ENCODE results near the gene CPA2. TPM values are rescaled to one million over a fixed set of nuclear protein-coding genes. Genes with fewer than 3 reads are reported as not detected.
"Not testable (repeated sequence)": the region's sequence is repeated elsewhere in the genome, so short reads cannot be mapped to it uniquely, and the experiment has no call there.

CPA2 gene
- total and polyA plus RNA-seq, 4 experiments from 2014 or later = not detected

- H3K36me3 Mint-ChIP-seq; H3K27ac ChIP-seq (ENCODE audit: low read depth, low read length); DNase-seq; H3K27ac Mint-ChIP-seq; H3K4me1 Mint-ChIP-seq; H3K36me3 ChIP-seq (ENCODE audit: insufficient read depth, low read length); H3K4me1 ChIP-seq (ENCODE audit: insufficient read depth, low read length); H3K4me3 ChIP-seq (ENCODE audit: low read length in 2 of 2); CTCF ChIA-PET (ENCODE audit: partially characterized antibody); H3K4me3 Mint-ChIP-seq; H3K9me3 ChIP-seq (ENCODE audit: control insufficient read depth in 1 of 2, low read length in 2 of 2); H3K9me3 Mint-ChIP-seq; intact Hi-C loops (cut with micrococcal nuclease); H3K27me3 ChIP-seq (ENCODE audit: insufficient read depth, low read length); POLR2A ChIA-PET (ENCODE audit: partially characterized antibody): not testable (repeated sequence)
- peaks cover 13 to 22% of the 10 kb centered on the region in 2 donors for H3K27me3 Mint-ChIP-seq
Observed at GRCh38 chr7:130236361-130236760, 30.3 kb upstream of the CPA2 start.

GRCh38 chr7:130240240-130240639 is 26.4 kb upstream of the CPA2 start:
- no peaks in the 10 kb centered on the region for H3K36me3 Mint-ChIP-seq
- no peak overlapping the region for H3K27ac Mint-ChIP-seq
- ChIA-PET CTCF (ENCODE audit: partially characterized antibody) (interaction anchor here (5.4 kb wide), 1 partner anchor 517 kb away, joined by 35 read pairs; no protein-coding TSS in a partner anchor), POLR2A (ENCODE audit: partially characterized antibody) (no interaction called here)
- Histone ChIP-seq H3K4me1 (ENCODE audit: insufficient read depth, low read length) (peaks cover 3% of the 10 kb centered on the region), H3K9me3 (ENCODE audit: control insufficient read depth in 1 of 2, low read length in 2 of 2) (no peaks in the 10 kb centered on the region), H3K27ac (ENCODE audit: low read depth, low read length) (no peak overlapping the region), H3K27me3 (ENCODE audit: insufficient read depth, low read length) (peaks cover 5% of the 10 kb centered on the region), H3K36me3 (ENCODE audit: insufficient read depth, low read length) (no peaks in the 10 kb centered on the region), H3K4me3 (ENCODE audit: low read length in 2 of 2) (no peak overlapping the region)
- intact Hi-C loops (cut with micrococcal nuclease) = loop anchor here (10.0 kb wide), 2 partner anchors 255 to 325 kb away; partner anchors contain the start of gene MEST
- H3K4me3 Mint-ChIP-seq = no peak overlapping the region
- DNase-seq = no peak
- H3K4me1 Mint-ChIP-seq = peaks cover 0 to 9% (median 3%) of the 10 kb centered on the region in 4 donors
- no peaks in the 10 kb centered on the region for H3K9me3 Mint-ChIP-seq
- H3K27me3 Mint-ChIP-seq = peaks cover 6 to 26% of the 10 kb centered on the region in 2 donors

GRCh38 chr7:130242198-130243014 is 24.3 kb upstream of the CPA2 start:
- H3K27ac Mint-ChIP-seq = no peak overlapping the region

GRCh38 chr7:130243486-130243885 is 23.2 kb upstream of the CPA2 start:
- H3K27ac Mint-ChIP-seq; H3K4me1 ChIP-seq (ENCODE audit: insufficient read depth, low read length); H3K27me3 ChIP-seq (ENCODE audit: insufficient read depth, low read length); H3K9me3 Mint-ChIP-seq; H3K4me1 Mint-ChIP-seq; H3K36me3 ChIP-seq (ENCODE audit: insufficient read depth, low read length); H3K27ac ChIP-seq (ENCODE audit: low read depth, low read length); H3K4me3 ChIP-seq (ENCODE audit: low read length in 2 of 2); POLR2A ChIA-PET (ENCODE audit: partially characterized antibody); DNase-seq; H3K9me3 ChIP-seq (ENCODE audit: control insufficient read depth in 1 of 2, low read length in 2 of 2); H3K36me3 Mint-ChIP-seq: not testable (repeated sequence)
- CTCF ChIA-PET (ENCODE audit: partially characterized antibody) = interaction anchor here (0.8 to 5.4 kb wide), 3 partner anchors 50 to 588 kb away, joined by 3 to 35 read pairs (median 14); no protein-coding TSS in a partner anchor
- Mint-ChIP-seq H3K4me3 (peak overlapping the region in 2 of 8 donors; percentile 1 to 3), H3K27me3 (peaks cover 4 to 12% of the 10 kb centered on the region in 2 donors)
- intact Hi-C loops (cut with micrococcal nuclease) = loop anchor here (10.0 kb wide), 2 partner anchors 251 to 321 kb away; partner anchors contain the start of gene MEST

More at GRCh38 chr7:130242198-130243014, 24.3 kb upstream of the CPA2 start:
- DNase-seq = peak in 4 of 5 donors; percentile 18 to 31 (median 26)
- POLR2A ChIA-PET (ENCODE audit: partially characterized antibody) = no interaction called here
- peaks cover 5% of the 10 kb centered on the region for H3K27me3 ChIP-seq (ENCODE audit: insufficient read depth, low read length)
- H3K27ac ChIP-seq (ENCODE audit: low read depth, low read length) = no peak overlapping the region
- peaks cover 3% of the 10 kb centered on the region for H3K4me1 ChIP-seq (ENCODE audit: insufficient read depth, low read length)
- no peaks in the 10 kb centered on the region for H3K36me3 ChIP-seq (ENCODE audit: insufficient read depth, low read length)
- Mint-ChIP-seq H3K4me1 (peaks cover 0 to 9% (median 3%) of the 10 kb centered on the region in 4 donors), H3K27me3 (peaks cover 4 to 14% of the 10 kb centered on the region in 2 donors), H3K4me3 (no peak overlapping the region), H3K9me3 (peaks cover 0 to 6% (median 4%) of the 10 kb centered on the region in 8 donors), H3K36me3 (no peaks in the 10 kb centered on the region)
- CTCF ChIA-PET (ENCODE audit: partially characterized antibody) = interaction anchor here (0.8 to 5.4 kb wide), 3 partner anchors 51 to 589 kb away, joined by 3 to 35 read pairs (median 14); no protein-coding TSS in a partner anchor
- intact Hi-C loops (cut with micrococcal nuclease) = loop anchor here (1.0 to 10.0 kb wide), 3 partner anchors 252 to 516 kb away; partner anchors contain the start of gene MEST
- no peaks in the 10 kb centered on the region for H3K9me3 ChIP-seq (ENCODE audit: control insufficient read depth in 1 of 2, low read length in 2 of 2)
- no peak overlapping the region for H3K4me3 ChIP-seq (ENCODE audit: low read length in 2 of 2)

GRCh38 chr7:130246491-130246890 is 20.2 kb upstream of the CPA2 start:
- H3K27ac Mint-ChIP-seq; H3K4me1 ChIP-seq (ENCODE audit: insufficient read depth, low read length); H3K9me3 ChIP-seq (ENCODE audit: control insufficient read depth in 1 of 2, low read length in 2 of 2); H3K36me3 Mint-ChIP-seq; H3K4me3 Mint-ChIP-seq; H3K27me3 ChIP-seq (ENCODE audit: insufficient read depth, low read length); DNase-seq; H3K4me3 ChIP-seq (ENCODE audit: low read length in 2 of 2); POLR2A ChIA-PET (ENCODE audit: partially characterized antibody); H3K36me3 ChIP-seq (ENCODE audit: insufficient read depth, low read length); CTCF ChIA-PET (ENCODE audit: partially characterized antibody); H3K4me1 Mint-ChIP-seq; H3K27ac ChIP-seq (ENCODE audit: low read depth, low read length): not testable (repeated sequence)
- peaks cover 0 to 10% (median 5%) of the 10 kb centered on the region in 8 donors for H3K9me3 Mint-ChIP-seq
- H3K27me3 Mint-ChIP-seq = peaks cover 6 to 11% of the 10 kb centered on the region in 2 donors
- intact Hi-C loops (cut with micrococcal nuclease) = loop anchor here (10.0 kb wide), 2 partner anchors 248 to 318 kb away; partner anchors contain the start of gene MEST

- H3K9me3 ChIP-seq (ENCODE audit: control insufficient read depth in 1 of 2, low read length in 2 of 2); CTCF ChIA-PET (ENCODE audit: partially characterized antibody); DNase-seq; H3K4me3 Mint-ChIP-seq; H3K4me1 Mint-ChIP-seq; H3K4me1 ChIP-seq (ENCODE audit: insufficient read depth, low read length); H3K27me3 ChIP-seq (ENCODE audit: insufficient read depth, low read length); H3K36me3 ChIP-seq (ENCODE audit: insufficient read depth, low read length); H3K4me3 ChIP-seq (ENCODE audit: low read length in 2 of 2); H3K36me3 Mint-ChIP-seq; POLR2A ChIA-PET (ENCODE audit: partially characterized antibody); H3K27ac ChIP-seq (ENCODE audit: low read depth, low read length); H3K27ac Mint-ChIP-seq: not testable (repeated sequence)
- intact Hi-C loops (cut with micrococcal nuclease) = loop anchor here (10.0 kb wide), 2 partner anchors 246 to 316 kb away; partner anchors contain the start of gene MEST
- Mint-ChIP-seq H3K9me3 (peaks cover 0 to 17% (median 8%) of the 10 kb centered on the region in 8 donors), H3K27me3 (peaks cover 5 to 11% of the 10 kb centered on the region in 2 donors)
Observed at GRCh38 chr7:130248842-130249241, 17.8 kb upstream of the CPA2 start.

- H3K4me3 Mint-ChIP-seq; POLR2A ChIA-PET (ENCODE audit: partially characterized antibody); H3K9me3 ChIP-seq (ENCODE audit: control insufficient read depth in 1 of 2, low read length in 2 of 2); H3K27me3 ChIP-seq (ENCODE audit: insufficient read depth, low read length); H3K4me1 ChIP-seq (ENCODE audit: insufficient read depth, low read length); H3K27ac Mint-ChIP-seq; H3K27ac ChIP-seq (ENCODE audit: low read depth, low read length); H3K36me3 ChIP-seq (ENCODE audit: insufficient read depth, low read length); DNase-seq; H3K4me3 ChIP-seq (ENCODE audit: low read length in 2 of 2); CTCF ChIA-PET (ENCODE audit: partially characterized antibody); H3K36me3 Mint-ChIP-seq; H3K4me1 Mint-ChIP-seq: not testable (repeated sequence)
- Mint-ChIP-seq H3K27me3 (peaks cover 5 to 11% of the 10 kb centered on the region in 2 donors), H3K9me3 (peaks cover 0 to 20% (median 8%) of the 10 kb centered on the region in 8 donors)
- intact Hi-C loops (cut with micrococcal nuclease) = loop anchor here (10.0 kb wide), 2 partner anchors 245 to 315 kb away; partner anchors contain the start of gene MEST
Observed at GRCh38 chr7:130249626-130250025, 17.0 kb upstream of the CPA2 start.
